ENCODE data around the gene BEST1. TPM values are rescaled to one million over a fixed set of nuclear protein-coding genes. Genes with fewer than 3 reads are reported as not detected.
A peak's percentile ranks its signal among the peaks of the same experiment; 100 is the strongest.

Gene BEST1
- total and polyA plus RNA-seq, 9 donors, result 1.0 to 17.8 (median 4.2) TPM

DNA sequence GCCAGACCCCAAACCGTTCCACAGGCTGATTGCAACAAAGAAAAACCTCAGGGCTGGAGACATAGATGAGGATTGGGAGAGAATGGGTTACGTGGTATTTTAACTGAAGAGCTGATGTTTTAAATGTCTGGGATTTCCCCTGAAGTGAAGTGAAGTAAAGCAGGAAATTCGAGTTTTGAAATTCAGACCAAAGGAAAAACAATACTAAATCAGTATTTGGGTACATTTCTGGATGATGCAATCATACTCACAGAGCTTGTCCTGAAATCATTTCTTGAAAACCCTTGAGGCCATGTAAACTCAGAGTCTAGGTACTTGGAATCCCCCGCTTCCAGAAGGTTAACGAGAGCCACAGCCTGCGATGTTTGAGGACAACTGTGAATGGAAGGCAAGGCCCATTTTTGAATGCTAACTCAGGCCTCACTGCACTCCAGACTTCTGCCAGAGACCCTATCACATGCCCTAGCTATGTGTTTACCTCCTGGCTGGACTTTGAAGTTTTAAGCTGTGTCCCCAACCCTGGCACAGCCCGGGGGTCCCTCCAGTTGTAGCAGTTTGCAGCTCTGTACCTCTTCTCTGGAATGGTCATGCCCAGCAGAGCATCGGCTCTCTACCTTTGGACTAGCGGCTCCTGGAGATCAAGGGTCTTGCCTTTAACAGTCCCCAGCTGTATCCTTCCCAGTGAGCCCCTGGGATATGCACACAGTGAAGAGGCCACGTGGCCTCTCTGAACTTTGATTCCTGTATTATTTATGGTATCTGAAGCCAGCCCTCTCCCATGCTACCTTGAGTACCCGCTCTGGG, 22.7 kb downstream of the BEST1 start:
- intact Hi-C loops (cut with DNase I), result no loop called here
- peak in 3 of 5 donors; percentile 44 to 50 (median 46) for DNase-seq
- no peak for TF ChIP-seq EP300 (IDR thresholded peaks at IDR 0.05)
- TF ChIP-seq POLR2A (IDR thresholded peaks at IDR 0.05), result no peak
- TF ChIP-seq, protein P1, sequence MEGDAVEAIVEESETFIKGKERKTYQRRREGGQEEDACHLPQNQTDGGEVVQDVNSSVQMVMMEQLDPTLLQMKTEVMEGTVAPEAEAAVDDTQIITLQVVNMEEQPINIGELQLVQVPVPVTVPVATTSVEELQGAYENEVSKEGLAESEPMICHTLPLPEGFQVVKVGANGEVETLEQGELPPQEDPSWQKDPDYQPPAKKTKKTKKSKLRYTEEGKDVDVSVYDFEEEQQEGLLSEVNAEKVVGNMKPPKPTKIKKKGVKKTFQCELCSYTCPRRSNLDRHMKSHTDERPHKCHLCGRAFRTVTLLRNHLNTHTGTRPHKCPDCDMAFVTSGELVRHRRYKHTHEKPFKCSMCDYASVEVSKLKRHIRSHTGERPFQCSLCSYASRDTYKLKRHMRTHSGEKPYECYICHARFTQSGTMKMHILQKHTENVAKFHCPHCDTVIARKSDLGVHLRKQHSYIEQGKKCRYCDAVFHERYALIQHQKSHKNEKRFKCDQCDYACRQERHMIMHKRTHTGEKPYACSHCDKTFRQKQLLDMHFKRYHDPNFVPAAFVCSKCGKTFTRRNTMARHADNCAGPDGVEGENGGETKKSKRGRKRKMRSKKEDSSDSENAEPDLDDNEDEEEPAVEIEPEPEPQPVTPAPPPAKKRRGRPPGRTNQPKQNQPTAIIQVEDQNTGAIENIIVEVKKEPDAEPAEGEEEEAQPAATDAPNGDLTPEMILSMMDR (IDR thresholded peaks at IDR 0.05), result no peak

DNA sequence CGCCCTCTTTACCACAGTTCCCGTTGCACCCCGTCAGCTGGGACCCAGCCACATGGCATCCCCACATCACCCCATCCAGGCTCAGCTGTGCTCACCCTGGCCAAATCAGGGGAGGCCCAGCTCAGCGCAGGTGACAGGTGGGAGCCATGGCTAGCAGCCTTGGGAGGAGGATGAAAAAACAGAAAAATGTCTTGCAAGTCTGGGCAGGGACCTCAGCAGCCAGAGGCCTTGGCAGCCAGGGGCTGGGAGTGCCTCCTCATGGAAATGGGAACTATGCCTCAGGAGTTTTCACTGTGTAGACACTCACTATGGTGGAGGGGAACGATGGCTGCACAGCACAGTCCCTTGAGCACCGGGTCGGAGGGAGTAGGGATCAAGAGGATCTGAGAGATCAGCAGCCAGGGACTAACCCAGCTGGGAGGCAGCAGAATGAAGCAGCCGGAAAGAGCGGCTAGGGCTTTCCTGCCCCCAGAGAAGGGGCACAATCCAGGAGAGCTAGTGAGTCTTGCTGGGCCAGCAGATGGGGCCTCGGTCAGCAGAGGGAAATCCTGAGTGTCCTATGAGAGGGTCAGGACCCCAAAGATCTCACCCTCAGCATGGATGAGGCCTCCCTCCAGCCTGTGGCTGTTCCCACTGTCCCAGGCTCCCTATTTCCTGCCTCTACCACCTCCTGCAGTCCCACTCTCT, 23.5 kb downstream of the BEST1 start:
- no peak overlapping the region for H3K4me3 ChIP-seq
- H3K4me1 ChIP-seq (ENCODE audit: insufficient read depth), result peaks cover 29% of the 10 kb centered on the region
- H3K27me3 ChIP-seq, result no peaks in the 10 kb centered on the region
- DNase-seq, result peak in 4 of 5 donors; percentile 34 to 50 (median 48)
- H3K36me3 ChIP-seq, result no peaks in the 10 kb centered on the region
- H3K27ac ChIP-seq, result peak overlapping the region; percentile 79 to 96
- 71 to 85% (median 81%) methylated on average over 10 of the region's 10 CpGs for WGBS, 3 donors
- intact Hi-C loops (cut with DNase I), result no loop called here
- TF ChIP-seq, protein P1 (IDR thresholded peaks at IDR 0.05), result no peak
- no peak for TF ChIP-seq POLR2A (IDR thresholded peaks at IDR 0.05)
- TF ChIP-seq EP300 (IDR thresholded peaks at IDR 0.05), result no peak
- no peaks in the 10 kb centered on the region for H3K9me3 ChIP-seq

More for the DNA sequence above, 22.7 kb downstream of the BEST1 start:
- Histone ChIP-seq H3K4me1 (ENCODE audit: insufficient read depth) (peaks cover 29% of the 10 kb centered on the region), H3K27ac (peak overlapping the region; percentile 81 to 96), H3K36me3 (no peaks in the 10 kb centered on the region), H3K4me3 (no peak overlapping the region), H3K9me3 (no peaks in the 10 kb centered on the region), H3K27me3 (no peaks in the 10 kb centered on the region)
- WGBS, 3 donors, result 41 to 45% (median 45%) methylated on average over 11 of the region's 11 CpGs

DNA sequence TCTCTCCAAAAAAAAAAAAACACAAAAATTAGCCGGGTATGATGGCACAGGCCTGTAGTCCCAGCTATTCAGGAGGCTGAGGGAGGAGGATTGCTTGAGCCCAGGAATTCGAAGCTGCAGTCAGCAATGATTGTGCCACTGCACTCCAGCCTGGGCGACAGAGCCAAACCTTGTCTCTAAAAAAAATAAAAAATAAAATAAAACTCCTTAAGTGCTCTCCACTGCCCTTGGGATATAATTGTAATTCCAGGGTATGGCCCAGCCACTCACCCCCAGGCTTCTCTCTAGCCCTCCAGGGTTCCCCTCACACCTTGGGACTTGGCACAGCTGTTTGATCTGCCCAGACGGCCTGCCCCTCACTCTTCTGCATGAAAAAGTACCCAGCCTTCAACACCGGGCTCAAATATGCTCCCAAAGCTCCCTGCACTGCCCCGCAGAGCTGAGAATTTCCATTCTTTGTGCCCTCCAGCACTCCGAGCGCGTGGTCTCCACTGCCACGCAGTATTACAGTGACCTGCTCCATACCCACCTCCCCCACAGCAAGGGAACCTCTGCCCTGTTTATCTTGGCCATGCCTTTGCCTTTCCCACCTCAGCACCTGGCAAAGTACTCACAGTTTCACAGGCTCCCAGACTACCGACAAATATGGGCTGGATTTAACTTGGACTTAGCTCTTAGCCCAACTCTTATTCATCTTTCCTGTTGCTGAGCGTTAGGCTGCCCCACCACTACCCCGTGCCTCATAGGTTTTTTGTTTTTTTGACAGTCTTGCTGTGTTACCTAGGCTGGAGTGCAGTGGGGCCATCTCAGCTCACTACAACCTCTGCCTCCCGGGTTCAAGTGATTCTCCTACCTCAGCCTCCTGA, 24.8 kb downstream of the BEST1 start:
- intact Hi-C loops (cut with DNase I), result no loop called here
- no peak overlapping the region for H3K4me3 ChIP-seq
- peaks cover 30% of the 10 kb centered on the region for H3K4me1 ChIP-seq (ENCODE audit: insufficient read depth)
- TF ChIP-seq EP300 (IDR thresholded peaks at IDR 0.05) (no peak), POLR2A (IDR thresholded peaks at IDR 0.05) (no peak)
- TF ChIP-seq, protein P1 (IDR thresholded peaks at IDR 0.05), result no peak
- no peaks in the 10 kb centered on the region for H3K27me3 ChIP-seq
- H3K27ac ChIP-seq, result no peak overlapping the region
- peak in 2 of 5 donors; percentile 26 to 30 for DNase-seq
- 77 to 83% (median 78%) methylated on average over 14 of the region's 14 CpGs for WGBS, 3 donors
- H3K9me3 ChIP-seq, result no peaks in the 10 kb centered on the region
- H3K36me3 ChIP-seq, result no peaks in the 10 kb centered on the region
